GM13977 (cell line): ENCODE results near the gene HOTAIR.

ENCODE experiments used
- DNase-seq: peaks from one replicate; pipeline ENCODE4 v3.0.0; 2012; ENCODE audit warnings: low spot score
- in situ Hi-C: fragments of 300-500 bp; cut with MboI; formaldehyde crosslinking; loops from one replicate; pipeline ENCODE4 v1.12.0; 2022; ENCODE audit warnings: low sequenced_read_pairs, low pct_unique_long_range_greater_than_20kb, mixed read lengths, inconsistent platforms; ENCODE audit not compliant: unreplicated experiment
- TF ChIP-seq, protein P1 (sequence below): IDR thresholded peaks from 2 replicates; pipeline ENCODE4 v1.5.1; 2012; ENCODE audit warnings: mild to moderate bottlenecking, control low read depth; ENCODE audit not compliant: insufficient read depth; ENCODE audit errors: extremely low read depth, missing control alignments

HOTAIR gene

DNA sequence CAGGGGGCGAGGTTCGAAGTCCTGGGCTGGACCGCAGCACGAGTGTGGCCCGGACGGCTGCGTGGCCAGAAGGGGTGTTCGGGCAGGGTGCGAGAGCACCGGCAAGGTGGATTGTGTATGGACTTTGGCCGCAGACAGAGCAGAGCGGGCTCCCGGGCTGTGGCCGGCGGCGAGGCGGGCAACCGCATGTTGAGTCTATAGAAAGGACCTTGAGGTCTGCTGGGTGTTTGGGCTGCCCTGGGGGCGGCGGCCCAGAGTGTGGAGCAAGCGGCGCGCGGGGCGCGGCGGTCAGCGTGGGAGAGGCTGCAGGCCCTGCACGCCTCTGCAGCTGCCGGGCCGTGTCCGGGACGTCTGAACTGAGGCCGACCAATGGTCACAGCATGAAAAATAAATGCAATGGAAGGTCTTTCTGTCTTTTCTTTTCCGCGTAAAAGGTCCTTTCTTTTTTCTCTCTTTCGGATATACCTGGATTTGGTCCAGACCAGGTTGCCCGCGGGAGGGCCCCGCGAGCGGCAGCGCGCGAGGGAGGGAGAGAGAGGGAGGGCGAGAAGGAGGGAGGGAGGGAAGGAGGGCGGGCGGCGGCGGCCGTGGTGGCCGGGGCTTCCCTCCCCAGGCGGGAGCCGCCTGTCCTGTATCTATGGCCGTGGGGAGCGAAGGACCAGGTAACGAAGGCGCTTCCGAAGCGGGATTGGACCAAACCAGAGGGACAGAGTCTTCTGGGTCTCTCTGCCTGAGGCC is 19.7 kb upstream of the HOTAIR start:
- TF ChIP-seq, protein P1, sequence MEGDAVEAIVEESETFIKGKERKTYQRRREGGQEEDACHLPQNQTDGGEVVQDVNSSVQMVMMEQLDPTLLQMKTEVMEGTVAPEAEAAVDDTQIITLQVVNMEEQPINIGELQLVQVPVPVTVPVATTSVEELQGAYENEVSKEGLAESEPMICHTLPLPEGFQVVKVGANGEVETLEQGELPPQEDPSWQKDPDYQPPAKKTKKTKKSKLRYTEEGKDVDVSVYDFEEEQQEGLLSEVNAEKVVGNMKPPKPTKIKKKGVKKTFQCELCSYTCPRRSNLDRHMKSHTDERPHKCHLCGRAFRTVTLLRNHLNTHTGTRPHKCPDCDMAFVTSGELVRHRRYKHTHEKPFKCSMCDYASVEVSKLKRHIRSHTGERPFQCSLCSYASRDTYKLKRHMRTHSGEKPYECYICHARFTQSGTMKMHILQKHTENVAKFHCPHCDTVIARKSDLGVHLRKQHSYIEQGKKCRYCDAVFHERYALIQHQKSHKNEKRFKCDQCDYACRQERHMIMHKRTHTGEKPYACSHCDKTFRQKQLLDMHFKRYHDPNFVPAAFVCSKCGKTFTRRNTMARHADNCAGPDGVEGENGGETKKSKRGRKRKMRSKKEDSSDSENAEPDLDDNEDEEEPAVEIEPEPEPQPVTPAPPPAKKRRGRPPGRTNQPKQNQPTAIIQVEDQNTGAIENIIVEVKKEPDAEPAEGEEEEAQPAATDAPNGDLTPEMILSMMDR = no peak
- in situ Hi-C loops = no loop called here

DNA sequence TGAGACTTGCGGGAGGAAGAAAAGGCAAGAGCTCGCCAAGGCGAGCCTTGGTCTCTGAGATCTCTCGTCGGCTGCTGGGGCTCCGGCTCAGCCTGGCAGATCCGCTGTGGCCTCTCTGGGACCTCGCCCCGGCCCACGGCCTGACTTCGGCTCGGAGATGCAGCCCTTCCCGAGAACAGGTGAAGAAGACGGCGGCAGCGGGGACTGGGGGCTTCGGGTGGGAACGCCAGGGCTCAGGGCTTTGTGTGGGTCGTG is 19.2 kb upstream of the HOTAIR start:
- no peak for DNase-seq
- in situ Hi-C loops = no loop called here
- TF ChIP-seq, protein P1 = no peak

More for the DNA sequence above, 19.7 kb upstream of the HOTAIR start:
- no peak for DNase-seq

DNA sequence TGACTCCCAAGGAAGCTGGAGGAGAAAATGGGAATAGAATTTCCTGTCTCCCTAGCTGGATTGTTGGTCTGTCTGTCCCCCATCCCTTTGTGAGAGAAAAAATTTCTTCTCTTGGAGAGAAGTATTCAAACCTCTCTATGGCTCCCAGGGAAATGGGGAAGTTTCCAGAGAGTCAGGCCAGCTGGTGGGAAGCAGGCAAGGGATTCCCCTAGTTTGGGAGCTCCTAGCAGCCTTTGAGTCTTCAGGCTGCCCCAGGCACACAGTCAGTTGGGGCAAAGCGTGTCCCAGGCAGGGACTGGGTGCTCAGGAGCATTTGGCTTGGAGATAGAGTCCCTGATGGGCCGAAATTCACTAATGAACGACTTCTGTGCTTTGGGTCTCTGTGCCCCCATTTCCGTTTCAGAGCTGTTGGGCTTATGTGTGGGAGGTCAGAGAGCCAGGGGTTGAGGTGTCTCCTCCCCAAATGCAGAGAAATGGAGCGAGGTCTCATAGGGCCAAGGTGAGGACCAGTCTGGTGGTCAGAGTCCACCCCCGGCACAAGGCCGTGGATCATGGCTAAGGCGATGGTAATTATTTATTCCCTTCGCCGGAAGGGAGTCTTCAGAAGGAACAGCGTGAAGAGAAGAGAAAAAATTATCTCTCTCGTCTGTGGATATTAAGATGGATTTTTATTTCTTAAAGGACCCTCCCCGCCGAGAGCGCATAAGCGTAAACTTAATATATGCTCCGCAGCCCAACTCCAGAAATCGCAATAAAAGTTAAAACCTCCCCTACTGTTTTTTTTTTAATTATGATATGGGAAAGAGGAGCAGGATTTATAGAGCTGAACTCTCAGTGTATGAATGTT is 18.6 kb upstream of the HOTAIR start:
- no peak for DNase-seq
- TF ChIP-seq, protein P1 = no peak
- in situ Hi-C loops = no loop called here

DNA sequence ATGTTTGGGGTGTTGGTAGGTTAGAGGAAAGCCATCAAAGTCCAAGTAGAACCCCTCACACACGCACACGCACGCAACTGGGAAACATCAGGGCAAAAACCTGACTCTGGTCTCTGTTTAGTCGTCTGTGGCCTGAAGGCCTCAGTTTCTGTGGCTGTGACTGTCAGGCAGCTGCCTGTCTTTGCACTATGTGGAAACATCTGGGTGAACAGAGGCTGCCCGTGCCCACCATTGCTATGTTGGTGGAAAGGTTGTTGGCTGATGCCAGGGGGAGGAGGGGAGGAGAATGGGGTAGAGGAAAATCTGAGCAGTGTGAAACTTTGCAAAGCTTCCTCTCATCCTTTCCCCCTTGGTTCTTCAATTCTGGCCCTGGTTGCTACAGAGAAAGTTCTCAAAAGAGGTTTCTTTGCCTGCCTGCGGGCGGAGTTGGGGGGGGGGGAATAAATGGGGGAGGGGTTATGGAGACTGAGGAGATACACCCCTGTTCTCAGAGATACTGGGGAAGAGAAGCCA is 17.7 kb upstream of the HOTAIR start:
- TF ChIP-seq, protein P1 = no peak
- in situ Hi-C loops = no loop called here
- no peak for DNase-seq

DNA sequence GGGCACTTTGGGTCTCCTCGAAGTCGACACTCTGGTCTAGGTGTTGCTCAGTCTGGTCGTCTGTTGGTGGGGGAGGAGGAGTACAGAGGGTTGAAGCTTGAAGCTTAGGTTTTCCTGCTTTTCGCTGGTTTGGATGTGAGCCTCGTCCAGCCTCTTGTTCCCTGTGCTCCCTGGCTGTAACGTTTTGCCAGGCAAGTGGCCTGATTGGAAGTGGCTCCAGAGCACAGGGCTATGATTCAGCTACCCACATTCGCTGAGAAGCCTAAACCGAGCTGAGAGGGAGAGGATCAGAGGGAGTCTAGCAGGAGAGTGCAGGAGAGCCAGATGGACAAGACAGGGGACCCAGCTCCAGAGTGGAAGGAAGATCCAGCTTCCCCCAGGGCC is 16.3 kb upstream of the HOTAIR start:
- TF ChIP-seq, protein P1 = no peak
- DNase-seq = no peak
- in situ Hi-C loops = no loop called here

DNA sequence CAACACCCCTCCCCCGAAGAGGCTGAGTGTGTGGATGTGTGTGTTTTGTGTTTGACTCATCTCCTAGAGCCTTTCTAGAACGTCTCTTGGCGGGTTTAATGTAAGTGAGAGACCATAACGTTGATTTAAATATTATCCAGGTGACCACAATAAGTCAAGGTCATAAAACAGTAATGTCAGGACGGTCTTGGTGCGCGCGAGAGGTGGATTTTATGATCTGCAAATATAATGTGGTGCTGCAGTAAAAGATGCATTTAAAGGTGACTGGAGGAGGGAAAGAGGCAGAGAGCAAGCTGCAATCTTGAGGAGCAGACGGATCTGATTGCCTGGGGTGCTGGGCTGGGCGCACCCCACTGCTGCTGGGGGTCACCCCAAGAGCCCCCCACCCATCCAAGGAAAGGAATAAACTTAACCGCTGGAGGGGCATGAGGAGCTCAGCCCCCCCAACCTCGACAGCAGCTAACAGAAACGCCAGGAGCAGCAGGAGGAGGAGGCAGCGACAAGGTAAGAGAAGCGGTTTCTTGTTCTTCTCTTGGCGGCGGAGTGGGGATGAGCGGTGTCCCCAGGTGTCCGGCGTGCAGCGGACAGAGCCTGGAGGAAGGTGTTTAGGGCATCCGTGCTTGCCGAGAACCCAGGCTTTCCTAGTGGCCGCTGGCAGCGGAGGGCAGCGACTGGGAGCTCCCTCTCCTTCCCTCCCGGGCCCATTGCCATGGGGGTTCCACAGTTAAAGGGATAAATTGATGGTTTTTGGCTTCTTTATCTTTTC is 15.7 kb upstream of the HOTAIR start:
- DNase-seq = no peak
- TF ChIP-seq, protein P1 = no peak
- in situ Hi-C loops = no loop called here
